ENCODE results near the gene ALDH1A3.

DNA sequence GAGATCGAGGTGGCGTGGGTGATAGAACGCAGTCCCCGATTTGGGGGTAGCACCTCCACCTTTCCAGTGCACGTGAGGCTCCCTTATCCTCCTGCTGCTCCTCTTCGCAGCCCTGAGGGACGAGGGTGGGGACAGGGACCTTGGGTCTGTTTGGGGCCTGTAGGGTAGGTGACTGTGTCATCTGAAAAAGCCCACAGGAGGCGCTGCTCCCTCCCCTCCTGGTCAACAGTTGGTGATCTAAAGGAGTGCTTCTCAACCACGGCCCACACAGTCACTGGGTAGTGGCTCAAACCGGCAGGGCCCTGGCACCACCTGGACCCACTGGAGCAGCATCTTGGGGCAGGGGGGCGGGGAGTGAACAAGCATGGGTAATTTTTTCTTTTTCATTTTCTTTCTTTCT lies 46.6 kb downstream of the ALDH1A3 start:
- TF ChIP-seq, protein P1, sequence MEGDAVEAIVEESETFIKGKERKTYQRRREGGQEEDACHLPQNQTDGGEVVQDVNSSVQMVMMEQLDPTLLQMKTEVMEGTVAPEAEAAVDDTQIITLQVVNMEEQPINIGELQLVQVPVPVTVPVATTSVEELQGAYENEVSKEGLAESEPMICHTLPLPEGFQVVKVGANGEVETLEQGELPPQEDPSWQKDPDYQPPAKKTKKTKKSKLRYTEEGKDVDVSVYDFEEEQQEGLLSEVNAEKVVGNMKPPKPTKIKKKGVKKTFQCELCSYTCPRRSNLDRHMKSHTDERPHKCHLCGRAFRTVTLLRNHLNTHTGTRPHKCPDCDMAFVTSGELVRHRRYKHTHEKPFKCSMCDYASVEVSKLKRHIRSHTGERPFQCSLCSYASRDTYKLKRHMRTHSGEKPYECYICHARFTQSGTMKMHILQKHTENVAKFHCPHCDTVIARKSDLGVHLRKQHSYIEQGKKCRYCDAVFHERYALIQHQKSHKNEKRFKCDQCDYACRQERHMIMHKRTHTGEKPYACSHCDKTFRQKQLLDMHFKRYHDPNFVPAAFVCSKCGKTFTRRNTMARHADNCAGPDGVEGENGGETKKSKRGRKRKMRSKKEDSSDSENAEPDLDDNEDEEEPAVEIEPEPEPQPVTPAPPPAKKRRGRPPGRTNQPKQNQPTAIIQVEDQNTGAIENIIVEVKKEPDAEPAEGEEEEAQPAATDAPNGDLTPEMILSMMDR (IDR thresholded peaks at IDR 0.05; ENCODE audit: insufficient read depth, low read length): no peak
- TF ChIP-seq POLR2AphosphoS5 (IDR thresholded peaks at IDR 0.05; ENCODE audit: low read depth): no peak
- TF ChIP-seq, protein P2, sequence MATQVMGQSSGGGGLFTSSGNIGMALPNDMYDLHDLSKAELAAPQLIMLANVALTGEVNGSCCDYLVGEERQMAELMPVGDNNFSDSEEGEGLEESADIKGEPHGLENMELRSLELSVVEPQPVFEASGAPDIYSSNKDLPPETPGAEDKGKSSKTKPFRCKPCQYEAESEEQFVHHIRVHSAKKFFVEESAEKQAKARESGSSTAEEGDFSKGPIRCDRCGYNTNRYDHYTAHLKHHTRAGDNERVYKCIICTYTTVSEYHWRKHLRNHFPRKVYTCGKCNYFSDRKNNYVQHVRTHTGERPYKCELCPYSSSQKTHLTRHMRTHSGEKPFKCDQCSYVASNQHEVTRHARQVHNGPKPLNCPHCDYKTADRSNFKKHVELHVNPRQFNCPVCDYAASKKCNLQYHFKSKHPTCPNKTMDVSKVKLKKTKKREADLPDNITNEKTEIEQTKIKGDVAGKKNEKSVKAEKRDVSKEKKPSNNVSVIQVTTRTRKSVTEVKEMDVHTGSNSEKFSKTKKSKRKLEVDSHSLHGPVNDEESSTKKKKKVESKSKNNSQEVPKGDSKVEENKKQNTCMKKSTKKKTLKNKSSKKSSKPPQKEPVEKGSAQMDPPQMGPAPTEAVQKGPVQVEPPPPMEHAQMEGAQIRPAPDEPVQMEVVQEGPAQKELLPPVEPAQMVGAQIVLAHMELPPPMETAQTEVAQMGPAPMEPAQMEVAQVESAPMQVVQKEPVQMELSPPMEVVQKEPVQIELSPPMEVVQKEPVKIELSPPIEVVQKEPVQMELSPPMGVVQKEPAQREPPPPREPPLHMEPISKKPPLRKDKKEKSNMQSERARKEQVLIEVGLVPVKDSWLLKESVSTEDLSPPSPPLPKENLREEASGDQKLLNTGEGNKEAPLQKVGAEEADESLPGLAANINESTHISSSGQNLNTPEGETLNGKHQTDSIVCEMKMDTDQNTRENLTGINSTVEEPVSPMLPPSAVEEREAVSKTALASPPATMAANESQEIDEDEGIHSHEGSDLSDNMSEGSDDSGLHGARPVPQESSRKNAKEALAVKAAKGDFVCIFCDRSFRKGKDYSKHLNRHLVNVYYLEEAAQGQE (IDR thresholded peaks at IDR 0.05; ENCODE audit: insufficient replicate concordance, low read depth): no peak
- TF ChIP-seq SPI1 (IDR thresholded peaks at IDR 0.05; ENCODE audit: borderline replicate concordance, low read depth): no peak

All from HL-60 (cell line).